SK-N-SH (cell line): ENCODE measurements around the gene ZNF837. TPM values are rescaled to one million over a fixed set of nuclear protein-coding genes. Genes with fewer than 3 reads are reported as not detected.

ENCODE experiments used
- CTCF ChIA-PET: fragments of 300-600, 350-600 bp; formaldehyde crosslinking; extraction: SDS; loops from one replicate; lab custom pipeline; 2021; lab: Yijun Ruan, JAX
- POLR2A ChIA-PET: fragments of 350-600 bp; sonication (Branson Sonifier 250); formaldehyde crosslinking; extraction: SDS; loops from one replicate; lab custom pipeline; 2020; ENCODE audit warnings: antibody characterized with exemption, inconsistent platforms; lab: Yijun Ruan, JAX
- DNase-seq: peaks from one replicate; pipeline ENCODE4 v3.0.0; 2012
- H2AFZ ChIP-seq: fragments of 200-600 bp; sonication (generic); 2 replicates; pipeline ENCODE4 v1.8.1; 2016; ENCODE audit warnings: antibody characterized with exemption, mild to moderate bottlenecking, low read depth
- H3F3A ChIP-seq: fragments of 200-600 bp; sonication (generic); replicated peaks from 2 replicates; pipeline ENCODE3; 2016; ENCODE audit warnings: antibody characterized with exemption, mild to moderate bottlenecking; ENCODE audit not compliant: insufficient read depth
- H3K27ac ChIP-seq, 2 experiments: fragments of 200-500 bp in 1 of 2; fragments of 200-600 bp in 1 of 2; sonication (Bioruptor generic) in 1 of 2; sonication (generic), shearing (Covaris generic) in 1 of 2; 2 replicates each; pipeline versions ENCODE4 v1.5.1 to v1.6.1; 2014 to 2016; ENCODE audit warnings: low read depth in 2 of 2, inconsistent platforms in 1 of 2, low read length in 1 of 2, mild to moderate bottlenecking in 1 of 2, mixed read lengths in 1 of 2
- H3K27me3 ChIP-seq: fragments of 200-600 bp; sonication (generic), shearing (Covaris generic); 2 replicates; pipeline ENCODE4 v1.6.1; 2016; ENCODE audit warnings: mixed run types; ENCODE audit not compliant: insufficient read depth
- H3K36me3 ChIP-seq, 2 experiments: fragments of 200-500 bp in 1 of 2; fragments of 200-600 bp in 1 of 2; sonication (Bioruptor generic) in 1 of 2; sonication (generic) in 1 of 2; replicated peaks in 1 of 2; 2 replicates each; pipeline versions ENCODE3 to v1.5.1; 2014 to 2016; ENCODE audit warnings: low read length in 1 of 2, mild to moderate bottlenecking in 1 of 2; ENCODE audit not compliant: insufficient read depth in 2 of 2, control insufficient read depth in 1 of 2
- H3K4me1 ChIP-seq, 2 experiments: fragments of 200-500 bp in 1 of 2; fragments of 200-600 bp in 1 of 2; sonication (Bioruptor generic) in 1 of 2; sonication (generic), shearing (Covaris generic) in 1 of 2; 2 replicates each; pipeline versions ENCODE4 v1.5.1 to v1.6.1; 2014 to 2016; ENCODE audit warnings: low read depth in 1 of 2, low read length in 1 of 2, mixed run types in 1 of 2; ENCODE audit not compliant: insufficient read depth in 2 of 2, control insufficient read depth in 1 of 2
- H3K4me2 ChIP-seq: fragments of 200-600 bp; sonication (generic), shearing (Covaris generic); 2 replicates; pipeline ENCODE4 v1.6.1; 2017; ENCODE audit warnings: mixed run types
- H3K4me3 ChIP-seq, 2 experiments: fragments of 200-500 bp in 1 of 2; fragments of 200-600 bp in 1 of 2; sonication (Bioruptor generic) in 1 of 2; sonication (generic), shearing (Covaris generic) in 1 of 2; 2 replicates each; pipeline versions ENCODE4 v1.5.1 to v1.8.1; 2014 to 2016; ENCODE audit warnings: low read depth in 2 of 2, inconsistent platforms in 1 of 2, low read length in 1 of 2, mild to moderate bottlenecking in 1 of 2, mixed read lengths in 1 of 2, moderate library complexity in 1 of 2
- H3K79me2 ChIP-seq: fragments of 200-600 bp; sonication (generic); 2 replicates; pipeline ENCODE4 v1.8.1; 2017; ENCODE audit warnings: mild to moderate bottlenecking; ENCODE audit not compliant: insufficient read depth
- H3K9ac ChIP-seq: fragments of 200-600 bp; sonication (generic); 2 replicates; pipeline ENCODE4 v1.6.1; 2017; ENCODE audit warnings: mixed run types
- H3K9me2 ChIP-seq: fragments of 200-600 bp; sonication (generic); 2 replicates; pipeline ENCODE4 v1.6.1; 2017; ENCODE audit warnings: mixed run types
- H3K9me3 ChIP-seq: fragments of 200-600 bp; sonication (generic); 2 replicates; pipeline ENCODE4 v1.6.1; 2017; ENCODE audit warnings: mixed run types, mild to moderate bottlenecking, moderate library complexity
- H4K20me1 ChIP-seq: fragments of 200-600 bp; sonication (generic); 2 replicates; pipeline ENCODE4 v1.6.1; 2017; ENCODE audit warnings: mild to moderate bottlenecking, mixed run types; ENCODE audit not compliant: insufficient read depth
- EP300 ChIP-seq, 2 experiments: IDR thresholded peaks; 2 replicates each; pipeline versions ENCODE4 v1.4.0 to v1.6.1; 2012; ENCODE audit warnings: borderline replicate concordance in 1 of 2, low read depth in 1 of 2, low read length in 1 of 2
- EZH2phosphoT487 ChIP-seq: fragments of 200-600 bp; sonication (generic); IDR thresholded peaks from 2 replicates; pipeline ENCODE4 v1.6.1; 2017; ENCODE audit warnings: low read depth, mixed run types, mild to moderate bottlenecking, antibody characterized with exemption, moderate library complexity, borderline replicate concordance
- FOSL2 ChIP-seq: IDR thresholded peaks from 2 replicates; pipeline ENCODE4 v1.4.0; 2012; ENCODE audit warnings: low read depth, mild to moderate bottlenecking, moderate library complexity, borderline replicate concordance
- FOXM1 ChIP-seq: IDR thresholded peaks from 2 replicates; pipeline ENCODE4 v1.4.0; 2012; ENCODE audit warnings: low read depth, mild to moderate bottlenecking
- GATA2 ChIP-seq: sonication (generic); formaldehyde crosslinking; IDR thresholded peaks from 2 replicates; pipeline ENCODE4 v1.5.0; 2020; ENCODE audit warnings: mild to moderate bottlenecking, missing genetic modification reagents
- IRF3 ChIP-seq: fragments of 150-350 bp; IDR thresholded peaks from 2 replicates; pipeline ENCODE4 v1.6.1; 2016; ENCODE audit warnings: mild to moderate bottlenecking, low read depth, low read length
- MEF2A ChIP-seq: IDR thresholded peaks from 2 replicates; pipeline ENCODE4 v1.4.0; 2012; ENCODE audit warnings: low read depth, borderline replicate concordance
- MXI1 ChIP-seq: IDR thresholded peaks from 2 replicates; pipeline ENCODE4 v1.6.1; 2012; ENCODE audit warnings: mild to moderate bottlenecking, low read depth, low read length, improper control_type of control experiment
- NFIC ChIP-seq: IDR thresholded peaks from 2 replicates; pipeline ENCODE4 v1.4.0; 2012; ENCODE audit warnings: borderline replicate concordance
- NRF1 ChIP-seq: IDR thresholded peaks from 2 replicates; pipeline ENCODE4 v1.6.1; 2012; ENCODE audit warnings: low read depth, mild to moderate bottlenecking, low read length
- POLR2AphosphoS5 ChIP-seq: IDR thresholded peaks from 2 replicates; pipeline ENCODE4 v1.6.1; 2012; ENCODE audit warnings: low read depth, low read length
- RAD21 ChIP-seq: IDR thresholded peaks from 2 replicates; pipeline ENCODE4 v1.6.1; 2012; ENCODE audit warnings: mild to moderate bottlenecking, low read length
- REST ChIP-seq: IDR thresholded peaks from 2 replicates; pipeline ENCODE4 v1.6.1; 2012; ENCODE audit warnings: mild to moderate bottlenecking, low read depth, low read length, moderate library complexity
- RXRA ChIP-seq: IDR thresholded peaks from 2 replicates; pipeline ENCODE4 v1.4.0; 2012; ENCODE audit warnings: low read depth, mild to moderate bottlenecking, borderline replicate concordance
- TAF1 ChIP-seq: IDR thresholded peaks from 2 replicates; pipeline ENCODE4 v1.6.1; 2012; ENCODE audit warnings: low read depth, mild to moderate bottlenecking, low read length, moderate library complexity, borderline replicate concordance
- TEAD4 ChIP-seq: IDR thresholded peaks from 2 replicates; pipeline ENCODE4 v1.4.0; 2012; ENCODE audit warnings: mild to moderate bottlenecking, borderline replicate concordance; ENCODE audit not compliant: insufficient read depth
- WGBS: methylation state at CpG from one replicate; pipeline ENCODE4 v1.1.6; 2017; ENCODE audit warnings: low lambda C conversion rate; 5-methylcytosine and 5-hydroxymethylcytosine counted together
- polyA plus RNA-seq, 3 experiments: library from polyadenylated mRNA; depleted of rRNA; stranded (reverse); fragments of >200 nt; gene quantifications; 2 replicates each; pipeline ENCODE4 v1.2.3, GENCODE V29; 2012
- TF ChIP-seq, protein P1 (sequence below): fragments of 200-600 bp; sonication (generic); IDR thresholded peaks from 2 replicates; pipeline ENCODE4 v1.6.1; 2017; ENCODE audit warnings: antibody characterized with exemption, mild to moderate bottlenecking, moderate library complexity
- TF ChIP-seq, protein P2 (sequence below): IDR thresholded peaks from 2 replicates; pipeline ENCODE4 v1.4.0; 2012; ENCODE audit warnings: low read depth, borderline replicate concordance
- TF ChIP-seq, protein P3 (sequence below): IDR thresholded peaks from 2 replicates; pipeline ENCODE4; 2012

ZNF837 gene
- polyA plus RNA-seq, 1 of the 3 experiments (the other 2 are of a cell fraction), result 1.6 TPM

DNA sequence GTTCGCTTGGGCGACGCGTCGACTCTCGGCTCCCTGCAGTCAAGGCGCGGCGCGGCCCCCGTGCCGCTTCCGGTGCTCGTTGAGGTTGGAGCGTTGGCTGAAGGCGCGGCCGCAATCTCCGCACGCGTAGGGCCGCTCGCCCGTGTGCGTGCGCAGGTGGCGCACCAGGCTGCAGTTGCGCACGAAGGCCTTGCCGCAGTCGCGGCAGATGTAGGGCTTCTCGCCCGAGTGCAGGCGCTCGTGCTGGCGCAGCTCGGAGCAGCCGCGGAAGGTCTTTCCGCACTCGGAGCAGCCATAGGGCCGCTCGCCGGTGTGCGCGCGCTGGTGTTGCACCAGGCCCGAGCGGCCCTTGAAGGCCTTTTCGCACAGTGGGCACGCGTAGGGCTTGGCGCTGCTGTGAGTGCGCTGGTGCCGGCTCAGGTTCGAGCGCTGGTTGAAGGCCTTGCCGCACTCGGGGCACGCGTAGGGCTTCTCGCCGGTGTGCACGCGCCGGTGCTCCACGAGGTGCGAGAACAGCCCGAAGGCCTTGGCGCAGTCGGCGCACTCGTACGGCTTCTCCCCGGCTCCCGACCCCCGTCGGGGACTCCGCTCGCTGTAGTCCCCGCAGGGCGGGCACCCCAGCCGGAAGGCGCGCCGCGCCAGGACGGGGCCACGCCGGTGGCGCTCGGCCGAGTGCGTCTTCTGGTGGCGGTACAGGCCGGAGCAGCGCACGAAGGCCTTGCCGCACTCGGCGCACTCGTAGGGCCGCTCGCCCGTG, 13.0 kb downstream of the ZNF837 start (continued):
- TF ChIP-seq, protein P1, sequence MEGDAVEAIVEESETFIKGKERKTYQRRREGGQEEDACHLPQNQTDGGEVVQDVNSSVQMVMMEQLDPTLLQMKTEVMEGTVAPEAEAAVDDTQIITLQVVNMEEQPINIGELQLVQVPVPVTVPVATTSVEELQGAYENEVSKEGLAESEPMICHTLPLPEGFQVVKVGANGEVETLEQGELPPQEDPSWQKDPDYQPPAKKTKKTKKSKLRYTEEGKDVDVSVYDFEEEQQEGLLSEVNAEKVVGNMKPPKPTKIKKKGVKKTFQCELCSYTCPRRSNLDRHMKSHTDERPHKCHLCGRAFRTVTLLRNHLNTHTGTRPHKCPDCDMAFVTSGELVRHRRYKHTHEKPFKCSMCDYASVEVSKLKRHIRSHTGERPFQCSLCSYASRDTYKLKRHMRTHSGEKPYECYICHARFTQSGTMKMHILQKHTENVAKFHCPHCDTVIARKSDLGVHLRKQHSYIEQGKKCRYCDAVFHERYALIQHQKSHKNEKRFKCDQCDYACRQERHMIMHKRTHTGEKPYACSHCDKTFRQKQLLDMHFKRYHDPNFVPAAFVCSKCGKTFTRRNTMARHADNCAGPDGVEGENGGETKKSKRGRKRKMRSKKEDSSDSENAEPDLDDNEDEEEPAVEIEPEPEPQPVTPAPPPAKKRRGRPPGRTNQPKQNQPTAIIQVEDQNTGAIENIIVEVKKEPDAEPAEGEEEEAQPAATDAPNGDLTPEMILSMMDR, result no peak
- TF ChIP-seq RXRA (no peak), TEAD4 (no peak), REST (no peak), TAF1 (no peak), IRF3 (no peak)
- TF ChIP-seq, all 33 proteins: peak for 0

DNA sequence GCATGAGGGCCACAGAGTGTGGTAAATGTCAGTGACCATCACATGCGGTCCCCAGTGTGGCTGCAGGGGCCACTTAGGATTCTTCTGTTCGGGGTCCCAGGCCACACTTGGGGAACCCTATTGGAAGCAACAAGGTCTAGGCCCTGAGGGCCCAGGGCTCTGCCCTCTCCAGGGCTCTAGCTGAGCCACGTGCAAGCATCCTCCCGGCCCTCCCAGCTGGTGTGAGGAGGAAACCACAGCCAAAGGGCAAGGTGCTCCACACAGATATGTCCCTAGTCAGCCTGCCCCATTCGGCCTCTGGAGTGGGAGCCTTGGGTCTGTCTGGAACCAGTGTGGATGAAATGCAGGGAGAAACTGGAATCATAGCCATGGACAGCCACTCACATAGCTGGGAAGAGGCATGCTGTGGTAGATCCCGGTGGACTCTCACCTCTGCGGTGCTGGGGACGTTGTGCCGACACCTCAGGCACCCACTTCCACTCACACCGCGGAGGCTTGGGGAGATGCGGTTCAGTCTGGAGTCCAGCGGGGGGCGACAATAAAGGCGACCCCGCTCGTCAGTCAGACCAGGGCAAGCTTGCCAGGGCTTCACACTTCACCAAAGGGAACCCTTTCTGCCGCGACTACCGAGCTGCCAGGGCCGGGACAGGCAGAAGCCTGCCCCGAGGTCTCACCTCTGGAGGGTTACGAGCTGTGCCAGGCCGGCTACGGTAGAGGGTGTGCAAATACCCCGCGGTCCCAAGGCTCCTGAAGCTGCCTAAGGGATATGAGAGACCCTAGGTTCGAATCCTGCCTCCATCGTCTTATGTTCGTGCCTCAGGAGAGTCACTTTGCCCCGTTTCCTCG, 14.0 kb downstream of the ZNF837 start:
- Histone ChIP-seq H3K4me2 (no peak overlapping the region), H3K27me3 (no peaks in the 10 kb centered on the region), H3K4me1 (peaks cover 0 to under 1% of the 10 kb centered on the region in 2 experiments; a peak in 1 of 4 replicates), H3K27ac (no peak overlapping the region), H2AFZ (no peak overlapping the region), H3K79me2 (no peaks in the 10 kb centered on the region), H4K20me1 (no peaks in the 10 kb centered on the region), H3K4me3 (no peak overlapping the region), H3K9me3 (no peaks in the 10 kb centered on the region), H3K9ac (no peak overlapping the region), H3F3A (peaks cover 12% of the 10 kb centered on the region), H3K9me2 (no peaks in the 10 kb centered on the region), H3K36me3 (no peaks in the 10 kb centered on the region)
- WGBS, result 90% methylated on average over 23 of the region's 32 CpGs
- CTCF ChIA-PET, result interaction anchor here (1.0 to 1.2 kb wide), 2 partner anchors 11 to 13 kb away, joined by 3 read pairs; no protein-coding TSS in a partner anchor
- peak; percentile 31 for DNase-seq
- POLR2A ChIA-PET, result no interaction called here
- TF ChIP-seq EP300 (IDR thresholded peaks at IDR 0.05; ENCODE audit: borderline replicate concordance in 1 of 2, low read depth in 1 of 2, low read length in 1 of 2) (no peak), FOSL2 (no peak), MXI1 (no peak), POLR2AphosphoS5 (no peak), MEF2A (no peak), RAD21 (no peak), GATA2 (CRISPR knock-in tag) (no peak), NFIC (no peak), NRF1 (no peak), FOXM1 (no peak), EZH2phosphoT487 (no peak)
- TF ChIP-seq, protein P2, sequence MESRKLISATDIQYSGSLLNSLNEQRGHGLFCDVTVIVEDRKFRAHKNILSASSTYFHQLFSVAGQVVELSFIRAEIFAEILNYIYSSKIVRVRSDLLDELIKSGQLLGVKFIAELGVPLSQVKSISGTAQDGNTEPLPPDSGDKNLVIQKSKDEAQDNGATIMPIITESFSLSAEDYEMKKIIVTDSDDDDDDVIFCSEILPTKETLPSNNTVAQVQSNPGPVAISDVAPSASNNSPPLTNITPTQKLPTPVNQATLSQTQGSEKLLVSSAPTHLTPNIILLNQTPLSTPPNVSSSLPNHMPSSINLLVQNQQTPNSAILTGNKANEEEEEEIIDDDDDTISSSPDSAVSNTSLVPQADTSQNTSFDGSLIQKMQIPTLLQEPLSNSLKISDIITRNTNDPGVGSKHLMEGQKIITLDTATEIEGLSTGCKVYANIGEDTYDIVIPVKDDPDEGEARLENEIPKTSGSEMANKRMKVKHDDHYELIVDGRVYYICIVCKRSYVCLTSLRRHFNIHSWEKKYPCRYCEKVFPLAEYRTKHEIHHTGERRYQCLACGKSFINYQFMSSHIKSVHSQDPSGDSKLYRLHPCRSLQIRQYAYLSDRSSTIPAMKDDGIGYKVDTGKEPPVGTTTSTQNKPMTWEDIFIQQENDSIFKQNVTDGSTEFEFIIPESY, result no peak
- TF ChIP-seq, protein P3, sequence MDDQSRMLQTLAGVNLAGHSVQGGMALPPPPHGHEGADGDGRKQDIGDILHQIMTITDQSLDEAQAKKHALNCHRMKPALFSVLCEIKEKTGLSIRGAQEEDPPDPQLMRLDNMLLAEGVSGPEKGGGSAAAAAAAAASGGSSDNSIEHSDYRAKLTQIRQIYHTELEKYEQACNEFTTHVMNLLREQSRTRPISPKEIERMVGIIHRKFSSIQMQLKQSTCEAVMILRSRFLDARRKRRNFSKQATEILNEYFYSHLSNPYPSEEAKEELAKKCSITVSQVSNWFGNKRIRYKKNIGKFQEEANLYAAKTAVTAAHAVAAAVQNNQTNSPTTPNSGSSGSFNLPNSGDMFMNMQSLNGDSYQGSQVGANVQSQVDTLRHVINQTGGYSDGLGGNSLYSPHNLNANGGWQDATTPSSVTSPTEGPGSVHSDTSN, result no peak
